Keratinocyte (primary cell): ENCODE measurements around the gene ARPC3. TPM values are rescaled to one million over a fixed set of nuclear protein-coding genes. Genes with fewer than 3 reads are reported as not detected.

Experiments
- DNase-seq: peaks from one replicate; pipeline ENCODE4 v3.0.0-alpha.2; 2011; ENCODE audit warnings: low read depth, missing footprints, low spot score
- FAIRE-seq: peaks from 2 replicates; lab custom pipeline; 2011; peaks lifted over from hg19 to GRCh38; lab: Jason Lieb, UNC
- H2AFZ ChIP-seq: 2 replicates; pipeline ENCODE4 v1.6.0; 2012; ENCODE audit warnings: low read length, control low read depth, inconsistent platforms; ENCODE audit not compliant: control insufficient read depth
- H3K27ac ChIP-seq: 2 replicates; pipeline ENCODE4 v1.5.1; 2011; ENCODE audit warnings: low read length; ENCODE audit not compliant: control insufficient read depth, insufficient read depth
- H3K27me3 ChIP-seq: 3 replicates; pipeline ENCODE4 v1.6.0; 2011; ENCODE audit warnings: low read length; ENCODE audit not compliant: control insufficient read depth, insufficient read depth; ENCODE audit errors: extremely low read depth
- H3K36me3 ChIP-seq, 2 experiments: 2 replicates in 1 of 2; 3 replicates in 1 of 2; pipeline ENCODE4 v1.5.1; 2011; ENCODE audit warnings: low read length in 2 of 2, mild to moderate bottlenecking in 1 of 2; ENCODE audit not compliant: control insufficient read depth in 2 of 2, insufficient read depth in 2 of 2; ENCODE audit errors: extremely low read depth in 1 of 2
- H3K4me1 ChIP-seq: 3 replicates; pipeline ENCODE4 v1.5.1; 2011; ENCODE audit warnings: low read length; ENCODE audit not compliant: control insufficient read depth, insufficient read depth; ENCODE audit errors: extremely low read depth
- H3K4me2 ChIP-seq: 3 replicates; pipeline ENCODE4 v1.6.0; 2011; ENCODE audit warnings: low read depth, low read length; ENCODE audit not compliant: control insufficient read depth, insufficient read depth; ENCODE audit errors: extremely low read depth
- H3K4me3 ChIP-seq, 3 experiments: fragments of 200-600 bp in 1 of 3; sonication (generic) in 1 of 3; 2 replicates in 2 of 3; 3 replicates in 1 of 3; pipeline ENCODE4 v1.5.1; 2011 to 2016; ENCODE audit warnings: low read length in 3 of 3, mild to moderate bottlenecking in 3 of 3, control low read depth in 2 of 3, inconsistent platforms in 1 of 3, low read depth in 1 of 3, mixed read lengths in 1 of 3, mixed run types in 1 of 3, moderate library complexity in 1 of 3; ENCODE audit not compliant: control insufficient read depth in 2 of 3, insufficient read depth in 2 of 3; ENCODE audit errors: extremely low read depth in 1 of 3
- H3K79me2 ChIP-seq: 2 replicates; pipeline ENCODE4 v1.6.0; 2012; ENCODE audit warnings: low read length; ENCODE audit not compliant: control insufficient read depth, insufficient read depth
- H3K9ac ChIP-seq: 3 replicates; pipeline ENCODE4 v1.6.0; 2011; ENCODE audit warnings: low read length; ENCODE audit not compliant: control insufficient read depth, insufficient read depth; ENCODE audit errors: extremely low read depth
- H3K9me1 ChIP-seq: 3 replicates; pipeline ENCODE4 v1.6.0; 2011; ENCODE audit warnings: low read length; ENCODE audit not compliant: control insufficient read depth, insufficient read depth; ENCODE audit errors: extremely low read depth
- H3K9me3 ChIP-seq: 2 replicates; pipeline ENCODE4 v1.5.1; 2012; ENCODE audit warnings: low read depth, low read length; ENCODE audit not compliant: control insufficient read depth
- H4K20me1 ChIP-seq: 3 replicates; pipeline ENCODE4 v1.6.0; 2011; ENCODE audit warnings: low read length; ENCODE audit not compliant: control insufficient read depth, insufficient read depth; ENCODE audit errors: extremely low read depth
- CTCF ChIP-seq, 3 experiments: IDR thresholded peaks in 1 of 3; conservative IDR thresholded peaks in 1 of 3; optimal IDR thresholded peaks in 1 of 3; 2 replicates in 2 of 3; 3 replicates in 1 of 3; pipeline versions ENCODE3 to v1.5.1; 2011; ENCODE audit warnings: low read length in 3 of 3, mild to moderate bottlenecking in 3 of 3, moderate library complexity in 2 of 3, control low read depth in 1 of 3, inconsistent platforms in 1 of 3; ENCODE audit not compliant: insufficient read depth in 2 of 3; ENCODE audit errors: extremely low read depth in 1 of 3
- EZH2 ChIP-seq: IDR thresholded peaks from one replicate; pipeline ENCODE4 v1.6.1; 2012; ENCODE audit warnings: inconsistent platforms, mild to moderate bottlenecking, low read length, moderate library complexity
- dilution Hi-C: fragments of 300-500 bp; cut with MboI; formaldehyde crosslinking; loops from one replicate; pipeline ENCODE4 v1.7.0; 2020; ENCODE audit warnings: low sequenced_read_pairs; ENCODE audit not compliant: extremely low pct_ligation_motif_present
- polyA plus RNA-seq, 5 experiments: library from polyadenylated mRNA; depleted of rRNA in 3 of 5; stranded (reverse) in 3 of 5; stranded (forward) in 1 of 5; unstranded in 1 of 5; fragments of >200 nt; gene quantifications; 1 replicate in 1 of 5; 2 replicates in 3 of 5; 3 replicates in 1 of 5; pipeline versions ENCODE4 v1.2.1 to v1.2.3, GENCODE V29; 2011 to 2012; ENCODE audit warnings: missing spikeins in 2 of 5, low read depth in 1 of 5, low replicate concordance in 1 of 5

ARPC3 gene
- polyA plus RNA-seq, 1 donor (not counting 4 experiments of a cell fraction or from before 2014, with no cell fraction given): 139 TPM

GRCh38 chr12:110424237-110424636 lies 25.9 kb downstream of the ARPC3 start:
- no peak overlapping the region for H3K4me2 ChIP-seq
- DNase-seq: no peak

GRCh38 chr12:110421701-110422100 lies 28.4 kb downstream of the ARPC3 start:
- Histone ChIP-seq H2AFZ (no peak overlapping the region), H3K4me3 (no peak overlapping the region), H3K9ac (no peak overlapping the region), H3K4me1 (no peaks in the 10 kb centered on the region), H3K9me3 (no peaks in the 10 kb centered on the region), H3K9me1 (no peaks in the 10 kb centered on the region), H3K27me3 (no peaks in the 10 kb centered on the region), H4K20me1 (no peaks in the 10 kb centered on the region), H3K4me2 (no peak overlapping the region), H3K79me2 (no peaks in the 10 kb centered on the region), H3K27ac (no peak overlapping the region), H3K36me3 (no peaks in the 10 kb centered on the region)
- TF ChIP-seq CTCF (optimal IDR thresholded peaks at IDR 0.05 in 1 of 3, IDR thresholded peaks at IDR 0.05 in 1 of 3, conservative IDR thresholded peaks at IDR 0.05 in 1 of 3; ENCODE audit: extremely low read depth in 1 of 3, insufficient read depth in 2 of 3, low read length in 3 of 3): no peak
- TF ChIP-seq EZH2: no peak
- dilution Hi-C loops: no loop called here
- DNase-seq (no peak), FAIRE-seq (no peak)

More at GRCh38 chr12:110424237-110424636, 25.9 kb downstream of the ARPC3 start:
- H4K20me1 ChIP-seq: no peaks in the 10 kb centered on the region
- H3K4me3 ChIP-seq: no peak overlapping the region
- no peaks in the 10 kb centered on the region for H3K4me1 ChIP-seq
- no peaks in the 10 kb centered on the region for H3K27me3 ChIP-seq
- H3K9me1 ChIP-seq: no peaks in the 10 kb centered on the region
- H3K36me3 ChIP-seq: no peaks in the 10 kb centered on the region
- TF ChIP-seq CTCF (optimal IDR thresholded peaks at IDR 0.05 in 1 of 3, IDR thresholded peaks at IDR 0.05 in 1 of 3, conservative IDR thresholded peaks at IDR 0.05 in 1 of 3; ENCODE audit: extremely low read depth in 1 of 3, insufficient read depth in 2 of 3, low read length in 3 of 3) (no peak), EZH2 (no peak)
- no peak overlapping the region for H3K27ac ChIP-seq
- H3K9me3 ChIP-seq: no peaks in the 10 kb centered on the region
- no peak overlapping the region for H3K9ac ChIP-seq
- dilution Hi-C loops: no loop called here
- FAIRE-seq: no peak
- no peaks in the 10 kb centered on the region for H3K79me2 ChIP-seq
- no peak overlapping the region for H2AFZ ChIP-seq
